ENCODE data around the gene SLC6A7.

SLC6A7 gene

GRCh38 chr5:150203832-150204589 lies 14.1 kb downstream of the SLC6A7 start:
- no peak overlapping the region for H4K12ac ChIP-seq (ENCODE audit: low read depth, low read length)
- H3K9me3 ChIP-seq (ENCODE audit: insufficient read depth, low read depth, low read length): peaks cover 1% of the 10 kb centered on the region
- no peak overlapping the region for H2AFZ ChIP-seq (ENCODE audit: insufficient read depth, low read length, poor library complexity)
- peaks cover 0 to 2% of the 10 kb centered on the region in 2 experiments for H3K4me1 ChIP-seq (ENCODE audit: control insufficient read depth in 1 of 2, insufficient read depth in 2 of 2, low read length in 2 of 2)
- H3K79me2 ChIP-seq (ENCODE audit: control insufficient read depth, insufficient read depth, low read length, poor library complexity): no peaks in the 10 kb centered on the region
- no peak overlapping the region for H3K14ac ChIP-seq (ENCODE audit: low read length)
- H4K8ac ChIP-seq (ENCODE audit: low read depth, low read length): no peak overlapping the region
- no peak overlapping the region for H3K9ac ChIP-seq (ENCODE audit: low read length)
- H3K18ac ChIP-seq (ENCODE audit: low read length): no peak overlapping the region
- no peak overlapping the region for H3K23ac ChIP-seq (ENCODE audit: low read length)
- no peaks in the 10 kb centered on the region for H3K79me1 ChIP-seq (ENCODE audit: low read length)
- no peak overlapping the region for H2BK5ac ChIP-seq (ENCODE audit: low read depth, low read length, poor library complexity)
- H3K27ac ChIP-seq (ENCODE audit: low read depth, low read length): no peak overlapping the region
- WGBS (ENCODE audit: extremely low coverage, insufficient coverage, insufficient read length): no CpG with 5 or more reads among the region's 12 CpGs
- no peak overlapping the region for H2BK12ac ChIP-seq (ENCODE audit: low read length)
- H3K4me3 ChIP-seq (ENCODE audit: low read depth, low read length): no peak overlapping the region
- no peak overlapping the region for H3K4me2 ChIP-seq (ENCODE audit: low read length)
- no peak overlapping the region for H3K4ac ChIP-seq (ENCODE audit: low read depth, low read length)
- no peaks in the 10 kb centered on the region for H3K36me3 ChIP-seq (ENCODE audit: control insufficient read depth in 1 of 2, insufficient read depth in 2 of 2, low read length in 2 of 2)
- no peak overlapping the region for H2AK5ac ChIP-seq (ENCODE audit: low read length)
- H3K27me3 ChIP-seq (ENCODE audit: insufficient read depth, low read length): no peaks in the 10 kb centered on the region
- DNase-seq: no peak
- H4K91ac ChIP-seq (ENCODE audit: low read depth, low read length): no peak overlapping the region
- H2BK120ac ChIP-seq (ENCODE audit: insufficient read depth, low read length, poor library complexity): no peak overlapping the region

GRCh38 chr5:150204590-150204960 lies 14.7 kb downstream of the SLC6A7 start:
- Histone ChIP-seq H3K23ac (ENCODE audit: low read length) (no peak overlapping the region), H4K8ac (ENCODE audit: low read depth, low read length) (no peak overlapping the region), H3K4me2 (ENCODE audit: low read length) (no peak overlapping the region), H4K91ac (ENCODE audit: low read depth, low read length) (no peak overlapping the region), H2AFZ (ENCODE audit: insufficient read depth, low read length, poor library complexity) (no peak overlapping the region), H2AK5ac (ENCODE audit: low read length) (no peak overlapping the region), H3K79me2 (ENCODE audit: control insufficient read depth, insufficient read depth, low read length, poor library complexity) (no peaks in the 10 kb centered on the region), H3K14ac (ENCODE audit: low read length) (no peak overlapping the region), H2BK5ac (ENCODE audit: low read depth, low read length, poor library complexity) (no peak overlapping the region), H3K4ac (ENCODE audit: low read depth, low read length) (no peak overlapping the region), H3K36me3 (ENCODE audit: control insufficient read depth in 1 of 2, insufficient read depth in 2 of 2, low read length in 2 of 2) (no peaks in the 10 kb centered on the region), H3K9me3 (ENCODE audit: insufficient read depth, low read depth, low read length) (peaks cover 1% of the 10 kb centered on the region), H3K4me3 (ENCODE audit: low read depth, low read length) (no peak overlapping the region), H3K9ac (ENCODE audit: low read length) (no peak overlapping the region), H3K27ac (ENCODE audit: low read depth, low read length) (no peak overlapping the region), H3K4me1 (ENCODE audit: control insufficient read depth in 1 of 2, insufficient read depth in 2 of 2, low read length in 2 of 2) (peaks cover 0 to 4% of the 10 kb centered on the region in 2 experiments), H3K18ac (ENCODE audit: low read length) (no peak overlapping the region), H2BK12ac (ENCODE audit: low read length) (no peak overlapping the region), H3K27me3 (ENCODE audit: insufficient read depth, low read length) (no peaks in the 10 kb centered on the region), H2BK120ac (ENCODE audit: insufficient read depth, low read length, poor library complexity) (no peak overlapping the region), H4K12ac (ENCODE audit: low read depth, low read length) (no peak overlapping the region), H3K79me1 (ENCODE audit: low read length) (no peaks in the 10 kb centered on the region)
- no peak for DNase-seq
- WGBS (ENCODE audit: extremely low coverage, insufficient coverage, insufficient read length): no CpG with 5 or more reads among the region's 13 CpGs

GRCh38 chr5:150206098-150206778 lies 16.4 kb downstream of the SLC6A7 start:
- Histone ChIP-seq H2AK5ac (ENCODE audit: low read length) (no peak overlapping the region), H3K4me1 (ENCODE audit: control insufficient read depth in 1 of 2, insufficient read depth in 2 of 2, low read length in 2 of 2) (peaks cover 3 to 7% of the 10 kb centered on the region in 2 experiments)
- WGBS (ENCODE audit: extremely low coverage, insufficient coverage, insufficient read length): no CpG with 5 or more reads among the region's 6 CpGs

GRCh38 chr5:150206779-150207115 lies 16.9 kb downstream of the SLC6A7 start:
- H4K91ac ChIP-seq (ENCODE audit: low read depth, low read length): no peak overlapping the region
- H3K36me3 ChIP-seq (ENCODE audit: control insufficient read depth in 1 of 2, insufficient read depth in 2 of 2, low read length in 2 of 2): no peaks in the 10 kb centered on the region
- no CpG with 5 or more reads among the region's 6 CpGs for WGBS (ENCODE audit: extremely low coverage, insufficient coverage, insufficient read length)
- H3K9me3 ChIP-seq (ENCODE audit: insufficient read depth, low read depth, low read length): peaks cover 1% of the 10 kb centered on the region
- no peak overlapping the region for H3K4ac ChIP-seq (ENCODE audit: low read depth, low read length)
- no peak overlapping the region for H3K18ac ChIP-seq (ENCODE audit: low read length)
- no peak for DNase-seq
- H3K4me3 ChIP-seq (ENCODE audit: low read depth, low read length): no peak overlapping the region
- peaks cover 4 to 9% of the 10 kb centered on the region in 2 experiments for H3K4me1 ChIP-seq (ENCODE audit: control insufficient read depth in 1 of 2, insufficient read depth in 2 of 2, low read length in 2 of 2)
- H4K12ac ChIP-seq (ENCODE audit: low read depth, low read length): no peak overlapping the region
- no peak overlapping the region for H3K9ac ChIP-seq (ENCODE audit: low read length)
- H3K79me1 ChIP-seq (ENCODE audit: low read length): no peaks in the 10 kb centered on the region
- H3K23ac ChIP-seq (ENCODE audit: low read length): no peak overlapping the region
- H4K8ac ChIP-seq (ENCODE audit: low read depth, low read length): no peak overlapping the region
- no peak overlapping the region for H2AFZ ChIP-seq (ENCODE audit: insufficient read depth, low read length, poor library complexity)
- H2AK5ac ChIP-seq (ENCODE audit: low read length): no peak overlapping the region
- H3K27me3 ChIP-seq (ENCODE audit: insufficient read depth, low read length): no peaks in the 10 kb centered on the region
- no peak overlapping the region for H2BK12ac ChIP-seq (ENCODE audit: low read length)
- H2BK120ac ChIP-seq (ENCODE audit: insufficient read depth, low read length, poor library complexity): no peak overlapping the region
- no peak overlapping the region for H3K27ac ChIP-seq (ENCODE audit: low read depth, low read length)
- H2BK5ac ChIP-seq (ENCODE audit: low read depth, low read length, poor library complexity): no peak overlapping the region
- H3K14ac ChIP-seq (ENCODE audit: low read length): no peak overlapping the region
- no peaks in the 10 kb centered on the region for H3K79me2 ChIP-seq (ENCODE audit: control insufficient read depth, insufficient read depth, low read length, poor library complexity)
- H3K4me2 ChIP-seq (ENCODE audit: low read length): no peak overlapping the region

More at GRCh38 chr5:150206098-150206778, 16.4 kb downstream of the SLC6A7 start:
- Histone ChIP-seq H3K23ac (ENCODE audit: low read length) (no peak overlapping the region), H3K9me3 (ENCODE audit: insufficient read depth, low read depth, low read length) (peaks cover 1% of the 10 kb centered on the region), H3K14ac (ENCODE audit: low read length) (no peak overlapping the region), H4K8ac (ENCODE audit: low read depth, low read length) (no peak overlapping the region), H2BK5ac (ENCODE audit: low read depth, low read length, poor library complexity) (no peak overlapping the region), H3K79me2 (ENCODE audit: control insufficient read depth, insufficient read depth, low read length, poor library complexity) (no peaks in the 10 kb centered on the region), H3K4ac (ENCODE audit: low read depth, low read length) (no peak overlapping the region), H2AFZ (ENCODE audit: insufficient read depth, low read length, poor library complexity) (no peak overlapping the region), H4K91ac (ENCODE audit: low read depth, low read length) (no peak overlapping the region), H3K27ac (ENCODE audit: low read depth, low read length) (no peak overlapping the region), H3K27me3 (ENCODE audit: insufficient read depth, low read length) (no peaks in the 10 kb centered on the region), H3K18ac (ENCODE audit: low read length) (no peak overlapping the region), H3K79me1 (ENCODE audit: low read length) (no peaks in the 10 kb centered on the region), H2BK12ac (ENCODE audit: low read length) (no peak overlapping the region), H3K4me2 (ENCODE audit: low read length) (no peak overlapping the region), H3K9ac (ENCODE audit: low read length) (no peak overlapping the region), H4K12ac (ENCODE audit: low read depth, low read length) (no peak overlapping the region), H3K4me3 (ENCODE audit: low read depth, low read length) (no peak overlapping the region), H2BK120ac (ENCODE audit: insufficient read depth, low read length, poor library complexity) (no peak overlapping the region), H3K36me3 (ENCODE audit: control insufficient read depth in 1 of 2, insufficient read depth in 2 of 2, low read length in 2 of 2) (no peaks in the 10 kb centered on the region)
- DNase-seq: no peak

Data from trophoblast cell (in vitro differentiated cells and primary cell).